Smooth muscle cell (in vitro differentiated cells): Measurements from ENCODE around the gene CCNY. TPM values are rescaled to one million over a fixed set of nuclear protein-coding genes. Genes with fewer than 3 reads are reported as not detected.

Source experiments
- DNase-seq: peaks from one replicate; lab custom pipeline; 2025; ENCODE audit not compliant: unreplicated experiment; lab: John Stamatoyannopoulos, UW
- H2AFZ ChIP-seq: fragments of 200-600 bp; sonication (generic); 2 replicates; pipeline ENCODE4 v1.6.0; 2016; ENCODE audit warnings: antibody characterized with exemption, low read depth, mild to moderate bottlenecking
- H3F3A ChIP-seq: fragments of 200-600 bp; sonication (generic); 2 replicates; pipeline ENCODE4 v1.6.0; 2017; ENCODE audit warnings: antibody characterized with exemption, low read depth
- H3K27ac ChIP-seq: fragments of 200-600 bp; sonication (generic); 2 replicates; pipeline ENCODE4 v1.5.1; 2016; ENCODE audit warnings: low read depth, mild to moderate bottlenecking
- H3K27me3 ChIP-seq: fragments of 200-600 bp; sonication (generic); 2 replicates; pipeline ENCODE4 v1.6.1; 2016; ENCODE audit warnings: low read depth, mild to moderate bottlenecking
- H3K36me3 ChIP-seq: fragments of 200-600 bp; sonication (generic); 2 replicates; pipeline ENCODE4 v1.5.1; 2016; ENCODE audit warnings: low read depth
- H3K4me1 ChIP-seq: fragments of 200-600 bp; sonication (generic); 2 replicates; pipeline ENCODE4 v1.5.1; 2016; ENCODE audit warnings: low read depth
- H3K4me2 ChIP-seq: fragments of 200-600 bp; sonication (generic); 2 replicates; pipeline ENCODE4 v1.6.0; 2016; ENCODE audit warnings: mild to moderate bottlenecking
- H3K4me3 ChIP-seq: fragments of 200-600 bp; sonication (generic); 2 replicates; pipeline ENCODE4 v1.5.1; 2016; ENCODE audit warnings: mild to moderate bottlenecking
- H3K79me2 ChIP-seq: fragments of 200-600 bp; sonication (generic); 2 replicates; pipeline ENCODE4 v1.6.0; 2016; ENCODE audit warnings: low read depth, mild to moderate bottlenecking
- H3K9ac ChIP-seq: fragments of 200-600 bp; sonication (generic); 2 replicates; pipeline ENCODE4 v1.6.0; 2016; ENCODE audit warnings: low read depth
- H3K9me3 ChIP-seq: fragments of 200-600 bp; sonication (generic); replicated peaks from 2 replicates; pipeline ENCODE4 v1.5.1; 2016; ENCODE audit warnings: low read depth
- H4K20me1 ChIP-seq: fragments of 200-600 bp; sonication (generic); 2 replicates; pipeline ENCODE4 v1.6.0; 2016; ENCODE audit warnings: low read depth
- CTCF ChIP-seq: fragments of 200-600 bp; sonication (generic); IDR thresholded peaks from 2 replicates; pipeline ENCODE4 v1.5.1; 2017; ENCODE audit warnings: borderline replicate concordance, mild to moderate bottlenecking, antibody characterized with exemption; ENCODE audit not compliant: insufficient read depth, poor library complexity, severe bottlenecking
- WGBS: methylation state at CpG from one replicate; pipeline ENCODE4 v1.1.7; 2016; ENCODE audit warnings: low lambda C conversion rate; 5-methylcytosine and 5-hydroxymethylcytosine counted together
- polyA plus RNA-seq: library from polyadenylated mRNA; unstranded; fragments of >200 nt; fragmentation: Nextera tagmentation; extraction: Ambion mirVana; gene quantifications from 2 replicates; pipeline ENCODE4 v1.2.1, GENCODE V29; 2016
- total RNA-seq: library from RNA; depleted of rRNA; stranded (reverse); fragments of >200 nt; gene quantifications from 2 replicates; pipeline ENCODE4 v1.2.3, GENCODE V29; 2014

Gene CCNY
- total and polyA plus RNA-seq, 2 experiments from 2014 or later, result 46.9 to 57.5 TPM

GRCh38 chr10:35612385-35613106, 276.2 kb downstream of the CCNY start:
- Histone ChIP-seq H3K27me3 (peaks cover 5% of the 10 kb centered on the region), H3K36me3 (no peaks in the 10 kb centered on the region), H3K27ac (no peak overlapping the region), H2AFZ (no peak overlapping the region), H3K4me2 (no peak overlapping the region), H3K9ac (no peak overlapping the region), H3K4me3 (no peak overlapping the region), H3K79me2 (no peaks in the 10 kb centered on the region), H3K4me1 (no peaks in the 10 kb centered on the region), H3K9me3 (no peaks in the 10 kb centered on the region), H4K20me1 (no peaks in the 10 kb centered on the region), H3F3A (no peaks in the 10 kb centered on the region)
- TF ChIP-seq CTCF, result no peak
- DNase-seq, result no peak
- WGBS, result 79% methylated on average over 6 of the region's 6 CpGs

DNA sequence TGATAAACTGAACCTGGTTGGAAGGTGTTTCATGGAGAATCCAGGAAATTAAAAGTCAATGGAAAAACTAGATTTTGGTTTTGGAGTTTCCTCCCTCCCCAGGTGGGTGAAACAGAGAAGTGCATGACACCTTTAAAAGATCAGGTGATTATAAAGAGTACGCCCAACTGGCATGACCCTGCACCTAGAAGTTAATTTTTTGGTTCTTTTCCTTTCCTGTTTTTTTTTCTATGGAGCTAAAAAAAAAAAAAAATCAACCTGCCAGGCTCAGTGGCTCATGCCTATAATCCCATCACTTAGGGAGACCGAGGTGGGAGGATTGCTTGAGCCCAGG, 276.8 kb downstream of the CCNY start:
- no peak for TF ChIP-seq CTCF
- Histone ChIP-seq H3F3A (no peaks in the 10 kb centered on the region), H4K20me1 (no peaks in the 10 kb centered on the region), H3K9ac (no peak overlapping the region), H3K9me3 (no peaks in the 10 kb centered on the region), H3K4me3 (no peak overlapping the region), H3K4me1 (no peaks in the 10 kb centered on the region), H3K27me3 (peaks cover 5% of the 10 kb centered on the region), H3K4me2 (no peak overlapping the region), H3K27ac (no peak overlapping the region), H2AFZ (no peak overlapping the region), H3K36me3 (no peaks in the 10 kb centered on the region), H3K79me2 (no peaks in the 10 kb centered on the region)
- WGBS, result 96% methylated on average over 2 of the region's 2 CpGs
- no peak for DNase-seq

- TF ChIP-seq CTCF, result peak; percentile 31
- Histone ChIP-seq H3K9ac (no peak overlapping the region), H3K4me3 (no peak overlapping the region), H3K9me3 (no peaks in the 10 kb centered on the region), H3K36me3 (no peaks in the 10 kb centered on the region), H3K4me2 (no peak overlapping the region), H3F3A (no peaks in the 10 kb centered on the region), H3K27me3 (peaks cover 5% of the 10 kb centered on the region), H3K27ac (no peak overlapping the region), H3K79me2 (no peaks in the 10 kb centered on the region), H2AFZ (no peak overlapping the region), H4K20me1 (no peaks in the 10 kb centered on the region), H3K4me1 (no peaks in the 10 kb centered on the region)
- DNase-seq, result no peak
- 70% methylated on average over 8 of the region's 8 CpGs for WGBS
Observed at GRCh38 chr10:35613597-35614226, 277.4 kb downstream of the CCNY start.

DNA sequence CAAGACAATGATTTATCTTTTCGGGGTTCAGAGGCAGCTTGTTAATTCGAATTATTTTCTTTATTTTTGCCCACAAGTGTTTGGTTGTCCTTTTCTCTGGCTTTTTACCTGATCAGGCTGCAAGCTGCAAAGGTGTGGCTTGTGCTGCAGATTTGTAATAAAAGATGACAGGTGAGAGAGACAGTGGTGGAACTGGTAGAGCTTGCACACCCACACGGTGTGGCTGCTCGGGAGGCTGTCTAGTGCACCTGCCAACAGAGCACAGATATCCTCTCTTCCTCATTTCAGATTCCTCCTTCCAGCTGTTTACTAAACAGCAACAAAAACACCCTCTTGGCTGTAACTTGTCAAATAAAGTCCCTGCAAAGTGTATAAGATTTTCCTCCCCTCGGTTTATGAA, 278.0 kb downstream of the CCNY start:
- H3F3A ChIP-seq, result no peaks in the 10 kb centered on the region
- peaks cover 5% of the 10 kb centered on the region for H3K27me3 ChIP-seq
- 67% methylated on average over 5 of the region's 5 CpGs for WGBS

More for the DNA sequence above, 278.0 kb downstream of the CCNY start:
- Histone ChIP-seq H3K9ac (no peak overlapping the region), H2AFZ (no peak overlapping the region), H3K79me2 (no peaks in the 10 kb centered on the region), H3K4me1 (no peaks in the 10 kb centered on the region), H3K4me3 (no peak overlapping the region), H3K36me3 (no peaks in the 10 kb centered on the region), H4K20me1 (no peaks in the 10 kb centered on the region), H3K9me3 (no peaks in the 10 kb centered on the region), H3K4me2 (no peak overlapping the region), H3K27ac (no peak overlapping the region)
- TF ChIP-seq CTCF, result no peak
- DNase-seq, result no peak
